Activated CD8-positive, alpha-beta memory T cell treated with anti-CD3 and anti-CD28 coated beads for 24 hours (primary cell): ENCODE data around the gene CUL1.

ENCODE experiments used
- DNase-seq: peaks from one replicate; pipeline ENCODE4 v3.0.0-alpha.2; 2020

Gene CUL1

GRCh38 chr7:148772297-148773089 is 73.8 kb downstream of the CUL1 start:
- DNase-seq = no peak

GRCh38 chr7:148773334-148773733 is 74.6 kb downstream of the CUL1 start:
- peak; percentile 61 for DNase-seq

GRCh38 chr7:148774471-148774870 is 75.8 kb downstream of the CUL1 start:
- no peak for DNase-seq

- no peak for DNase-seq
Measured at GRCh38 chr7:148782757-148783456, 84.2 kb downstream of the CUL1 start.

- DNase-seq = no peak
Measured at GRCh38 chr7:148783801-148784527, 85.3 kb downstream of the CUL1 start.

GRCh38 chr7:148787571-148788295 is 89.0 kb downstream of the CUL1 start:
- DNase-seq = no peak

- DNase-seq = no peak
Measured at GRCh38 chr7:148789220-148789619, 90.5 kb downstream of the CUL1 start.

GRCh38 chr7:148790131-148790726 is 91.5 kb downstream of the CUL1 start:
- DNase-seq = no peak

- DNase-seq = no peak
Measured at GRCh38 chr7:148790850-148791249, 92.1 kb downstream of the CUL1 start.

- no peak for DNase-seq
Measured at GRCh38 chr7:148791546-148791945, 92.8 kb downstream of the CUL1 start.

GRCh38 chr7:148793590-148793989 is 94.9 kb downstream of the CUL1 start:
- DNase-seq = no peak

- DNase-seq = no peak
Measured at GRCh38 chr7:148794476-148794875, 95.8 kb downstream of the CUL1 start.

- no peak for DNase-seq
Measured at GRCh38 chr7:148796841-148797240, 98.1 kb downstream of the CUL1 start.

- no peak for DNase-seq
Measured at GRCh38 chr7:148799893-148800555, 101.3 kb downstream of the CUL1 start.

GRCh38 chr7:148800677-148801076 is 102.0 kb downstream of the CUL1 start:
- DNase-seq = no peak

GRCh38 chr7:148802101-148802493 is 103.4 kb downstream of the CUL1 start:
- DNase-seq = no peak

- no peak for DNase-seq
Measured at GRCh38 chr7:148803094-148803493, 104.4 kb downstream of the CUL1 start.

GRCh38 chr7:148804343-148805235 is 105.9 kb downstream of the CUL1 start:
- no peak for DNase-seq

- DNase-seq = no peak
Measured at GRCh38 chr7:148806187-148806586, 107.5 kb downstream of the CUL1 start.

- DNase-seq = no peak
Measured at GRCh38 chr7:148807436-148807835, 108.7 kb downstream of the CUL1 start.

GRCh38 chr7:148809856-148810255 is 111.2 kb downstream of the CUL1 start:
- DNase-seq = no peak
